SU-DHL-6 (cell line): ENCODE data around the gene CYP2D6.
"Not testable (repeated sequence)": the region's sequence is repeated elsewhere in the genome, so short reads cannot be mapped to it uniquely, and the experiment has no call there.

Experiments
- CTCF ChIP-seq: fragments of 200-600 bp; sonication (generic); IDR thresholded peaks from one replicate; pipeline ENCODE4 v1.5.1; 2017; ENCODE audit warnings: antibody characterized with exemption, mild to moderate bottlenecking, low read length, moderate library complexity; ENCODE audit not compliant: insufficient read depth, poor library complexity, severe bottlenecking
- EZH2phosphoT487 ChIP-seq: fragments of 200-600 bp; sonication (generic), shearing (Covaris generic); conservative IDR thresholded peaks from 2 replicates; pipeline ENCODE4 v1.6.1; 2018; ENCODE audit warnings: mild to moderate bottlenecking, antibody characterized with exemption, low read length, moderate library complexity, mixed read lengths

DNA sequence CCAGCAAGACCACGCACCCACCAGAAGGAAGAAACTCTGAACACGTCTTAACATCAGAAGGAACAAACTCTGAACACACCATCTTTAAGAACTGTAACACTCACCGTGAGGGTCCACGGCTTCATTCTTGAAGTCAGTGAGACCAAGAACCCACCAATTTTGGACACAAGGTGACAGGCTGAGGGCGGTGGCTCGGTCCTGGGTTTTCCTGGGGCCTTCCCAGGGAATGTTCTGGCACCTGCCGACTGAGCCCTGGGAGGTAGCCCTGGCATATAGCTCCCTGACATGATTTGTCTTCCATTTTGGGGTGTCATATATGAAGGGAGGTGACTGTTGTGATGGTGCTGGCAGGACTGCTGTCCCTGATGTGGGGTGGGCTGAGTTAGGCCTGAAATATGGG is 8.9 kb upstream of the CYP2D6 start:
- TF ChIP-seq CTCF, EZH2phosphoT487: not testable (repeated sequence)
